Gastroesophageal sphincter (tissue), 3 donors: ENCODE measurements around the gene MKLN1.

Source experiments
- CTCF ChIP-seq, 4 experiments: fragments of 200-600 bp in 2 of 4; fragments of 450-650 bp in 2 of 4; sonication (generic) in 1 of 4; IDR thresholded peaks; one replicate each; pipeline ENCODE4 v1.5.1; 2017 to 2019; ENCODE audit warnings: antibody characterized with exemption in 4 of 4, mild to moderate bottlenecking in 2 of 4, moderate library complexity in 2 of 4
- EP300 ChIP-seq: sonication (generic); formaldehyde crosslinking; IDR thresholded peaks from one replicate; pipeline ENCODE4 v1.6.1; 2017; ENCODE audit warnings: antibody characterized with exemption, mild to moderate bottlenecking
- POLR2A ChIP-seq, 2 donors: fragments of 450-650 bp; IDR thresholded peaks; one replicate each; pipeline ENCODE4 v1.6.1; 2017; ENCODE audit warnings: antibody characterized with exemption in 2 of 2, mild to moderate bottlenecking in 2 of 2, moderate library complexity in 1 of 2
- POLR2AphosphoS5 ChIP-seq: sonication (generic); formaldehyde crosslinking; IDR thresholded peaks from one replicate; pipeline ENCODE4 v1.6.1; 2017; ENCODE audit warnings: antibody characterized with exemption

- TF ChIP-seq POLR2AphosphoS5, result no peak
- no peak for TF ChIP-seq POLR2A (IDR thresholded peaks at IDR 0.05)
- no peak for TF ChIP-seq CTCF (IDR thresholded peaks at IDR 0.05)
- no peak for TF ChIP-seq EP300
These were observed 201.5 kb downstream of the MKLN1 start for GRCh38 chr7:131529179-131529578.
